PC-9 (cell line): ENCODE data around the gene TRAPPC8. TPM values are rescaled to one million over a fixed set of nuclear protein-coding genes. Genes with fewer than 3 reads are reported as not detected.

Experiments used
- BruUV-seq: library from RNA; stranded (reverse); fragments of 400-500 nt; replicated peaks from 2 replicates; lab custom pipeline; 2021; lab: Mats Ljungman, UMichigan
- CTCF ChIA-PET: fragments of 300-600 bp; sonication (Branson Sonifier 250); formaldehyde crosslinking; loops from one replicate; lab custom pipeline; 2022; ENCODE audit warnings: antibody characterized with exemption; lab: Charles Lee
- POLR2A ChIA-PET: fragments of 300-600 bp; sonication (Branson Sonifier 250); formaldehyde crosslinking; loops from one replicate; lab custom pipeline; 2022; ENCODE audit warnings: antibody characterized with exemption; ENCODE audit not compliant: unreplicated experiment; lab: Charles Lee
- DNase-seq, 2 experiments: peaks; one replicate each; pipeline versions ENCODE4 v3.0.0 to v3.0.0-alpha.2; 2015 to 2022; ENCODE audit warnings: mixed read lengths in 1 of 2
- H2AFZ ChIP-seq: fragments of 200-600 bp; sonication (generic); 2 replicates; pipeline ENCODE4 v1.8.1; 2017; ENCODE audit warnings: antibody characterized with exemption
- H3F3A ChIP-seq: fragments of 200-600 bp; sonication (generic); 2 replicates; pipeline ENCODE4 v1.8.1; 2017; ENCODE audit warnings: antibody characterized with exemption, mild to moderate bottlenecking, low read depth; ENCODE audit not compliant: insufficient read depth
- H3K27ac ChIP-seq: fragments of 200-600 bp; sonication (generic); 2 replicates; pipeline ENCODE4 v1.6.1; 2016; ENCODE audit warnings: mixed run types
- H3K27me3 ChIP-seq: fragments of 200-600 bp; sonication (generic); 2 replicates; pipeline ENCODE4 v1.6.1; 2016; ENCODE audit warnings: low read depth, mixed run types; ENCODE audit not compliant: insufficient read depth
- H3K36me3 ChIP-seq: fragments of 200-600 bp; sonication (generic); 2 replicates; pipeline ENCODE4 v1.6.1; 2016; ENCODE audit warnings: low read depth, mixed run types
- H3K4me1 ChIP-seq: fragments of 200-600 bp; sonication (generic); replicated peaks from 2 replicates; pipeline ENCODE4 v1.6.1; 2016; ENCODE audit warnings: mixed run types; ENCODE audit not compliant: insufficient read depth
- H3K4me2 ChIP-seq: fragments of 200-600 bp; sonication (generic); 2 replicates; pipeline ENCODE4 v1.6.1; 2017; ENCODE audit warnings: mixed run types
- H3K4me3 ChIP-seq: fragments of 200-600 bp; sonication (generic); 2 replicates; pipeline ENCODE4 v1.6.1; 2016; ENCODE audit warnings: mixed run types
- H3K79me2 ChIP-seq: fragments of 200-600 bp; sonication (generic); 2 replicates; pipeline ENCODE4 v1.6.1; 2017; ENCODE audit warnings: low read depth, mixed run types
- H3K9me2 ChIP-seq: fragments of 200-600 bp; sonication (generic); 2 replicates; pipeline ENCODE4 v1.8.1; 2017; ENCODE audit warnings: mild to moderate bottlenecking; ENCODE audit not compliant: insufficient read depth
- H3K9me3 ChIP-seq: fragments of 200-600 bp; sonication (generic); 2 replicates; pipeline ENCODE4 v1.8.1; 2016; ENCODE audit warnings: low read depth; ENCODE audit not compliant: insufficient read depth
- H4K20me1 ChIP-seq: fragments of 200-600 bp; sonication (generic); 2 replicates; pipeline ENCODE4 v1.8.1; 2017; ENCODE audit not compliant: insufficient read depth
- EZH2 ChIP-seq: fragments of 200-600 bp; sonication (generic); IDR thresholded peaks from 2 replicates; pipeline ENCODE4 v1.8.0; 2017; ENCODE audit warnings: antibody characterized with exemption, low read depth
- intact Hi-C: fragments of 100-400 bp; cut with micrococcal nuclease; formaldehyde crosslinking; loops from one replicate; pipeline ENCODE4 v1.10.0; 2022; ENCODE audit not compliant: unreplicated experiment
- total RNA-seq: library from RNA; stranded (reverse); gene quantifications from 2 replicates; pipeline ENCODE4 v1.2.3, GENCODE V29; 2021
- TF ChIP-seq, protein P1 (sequence below): fragments of 200-600 bp; sonication (generic); conservative IDR thresholded peaks from 2 replicates; pipeline ENCODE4 v1.6.1; 2017; ENCODE audit warnings: mixed run types, antibody characterized with exemption, mild to moderate bottlenecking, moderate library complexity

Gene TRAPPC8
- total RNA-seq, 1 experiment from 2014 or later = 20.9 TPM

DNA sequence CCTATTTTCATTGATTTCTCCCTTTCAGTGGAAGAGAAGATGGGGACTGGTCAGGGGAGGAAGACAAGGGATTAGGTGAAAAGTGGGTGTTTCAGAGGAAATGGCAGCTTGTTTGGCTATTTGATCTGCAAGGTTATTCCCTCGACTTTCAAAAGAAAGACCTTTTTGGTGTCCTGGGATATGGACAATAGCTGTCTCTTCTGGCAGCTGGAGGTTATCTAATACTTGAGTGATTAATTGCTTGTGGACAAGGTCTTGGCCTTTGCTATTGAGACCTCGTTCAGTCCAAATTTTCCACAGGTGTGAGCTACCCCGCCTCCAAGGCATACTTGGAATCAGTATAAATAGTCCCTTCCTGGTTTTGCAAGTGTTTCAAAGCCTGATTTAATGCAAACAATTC, 33.3 kb upstream of the TRAPPC8 start:
- ChIA-PET POLR2A (no interaction called here), CTCF (no interaction called here)
- Histone ChIP-seq H3K27ac (no peak overlapping the region), H3K4me1 (no peaks in the 10 kb centered on the region), H4K20me1 (no peaks in the 10 kb centered on the region), H3K9me2 (no peaks in the 10 kb centered on the region), H3K4me2 (no peak overlapping the region), H3K4me3 (no peak overlapping the region), H3K36me3 (no peaks in the 10 kb centered on the region), H3K79me2 (no peaks in the 10 kb centered on the region), H3K27me3 (no peaks in the 10 kb centered on the region), H3K9me3 (no peaks in the 10 kb centered on the region; the same call in 1 of the 2 replicates), H3F3A (no peaks in the 10 kb centered on the region), H2AFZ (no peak overlapping the region)
- DNase-seq = no peak
- intact Hi-C loops = no loop called here
- no TSS peak for BruUV-seq
- TF ChIP-seq, protein P1, sequence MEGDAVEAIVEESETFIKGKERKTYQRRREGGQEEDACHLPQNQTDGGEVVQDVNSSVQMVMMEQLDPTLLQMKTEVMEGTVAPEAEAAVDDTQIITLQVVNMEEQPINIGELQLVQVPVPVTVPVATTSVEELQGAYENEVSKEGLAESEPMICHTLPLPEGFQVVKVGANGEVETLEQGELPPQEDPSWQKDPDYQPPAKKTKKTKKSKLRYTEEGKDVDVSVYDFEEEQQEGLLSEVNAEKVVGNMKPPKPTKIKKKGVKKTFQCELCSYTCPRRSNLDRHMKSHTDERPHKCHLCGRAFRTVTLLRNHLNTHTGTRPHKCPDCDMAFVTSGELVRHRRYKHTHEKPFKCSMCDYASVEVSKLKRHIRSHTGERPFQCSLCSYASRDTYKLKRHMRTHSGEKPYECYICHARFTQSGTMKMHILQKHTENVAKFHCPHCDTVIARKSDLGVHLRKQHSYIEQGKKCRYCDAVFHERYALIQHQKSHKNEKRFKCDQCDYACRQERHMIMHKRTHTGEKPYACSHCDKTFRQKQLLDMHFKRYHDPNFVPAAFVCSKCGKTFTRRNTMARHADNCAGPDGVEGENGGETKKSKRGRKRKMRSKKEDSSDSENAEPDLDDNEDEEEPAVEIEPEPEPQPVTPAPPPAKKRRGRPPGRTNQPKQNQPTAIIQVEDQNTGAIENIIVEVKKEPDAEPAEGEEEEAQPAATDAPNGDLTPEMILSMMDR = no peak
- no peak for TF ChIP-seq EZH2

DNA sequence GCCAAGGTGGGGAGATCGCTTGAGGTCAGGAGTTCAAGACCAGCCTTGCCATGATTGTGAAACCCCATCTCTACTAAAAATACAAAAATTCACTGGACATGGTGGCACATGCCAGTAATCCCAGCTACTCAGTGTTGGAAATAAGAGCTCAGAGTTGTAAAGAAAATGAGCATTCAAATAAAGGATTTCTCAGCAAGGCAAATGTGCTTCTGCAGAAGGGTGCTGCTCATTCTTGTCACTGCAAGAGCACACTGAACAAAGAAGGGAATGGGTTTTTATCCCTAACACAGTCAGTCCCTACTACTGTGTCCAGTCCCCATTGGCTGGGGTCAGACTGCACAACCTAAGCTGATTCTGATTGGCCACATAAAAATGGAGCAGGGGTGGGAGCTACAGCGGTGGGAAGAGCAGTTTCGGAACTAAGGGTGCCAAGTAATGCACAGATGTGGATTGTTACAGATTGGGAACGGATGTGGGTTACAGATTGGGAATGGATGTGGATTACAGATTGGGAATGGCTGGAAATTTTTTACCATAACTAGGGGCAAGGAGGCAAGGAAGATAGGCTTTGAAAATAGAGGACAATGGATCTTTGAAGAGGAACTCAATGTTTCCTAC, 31.1 kb upstream of the TRAPPC8 start:
- Histone ChIP-seq H3K4me3 (no peak overlapping the region), H3K4me1 (no peaks in the 10 kb centered on the region), H3K9me2 (no peaks in the 10 kb centered on the region), H3K79me2 (no peaks in the 10 kb centered on the region), H3K36me3 (no peaks in the 10 kb centered on the region), H4K20me1 (no peaks in the 10 kb centered on the region), H3K27me3 (no peaks in the 10 kb centered on the region), H3K27ac (no peak overlapping the region), H3K9me3 (no peaks in the 10 kb centered on the region; the same call in 1 of the 2 replicates), H3K4me2 (no peak overlapping the region), H2AFZ (no peak overlapping the region), H3F3A (no peaks in the 10 kb centered on the region)
- BruUV-seq = no TSS peak
- ChIA-PET CTCF (no interaction called here), POLR2A (interaction anchor here (0.7 kb wide), 1 partner anchor 116 kb away, joined by 3 read pairs; no protein-coding TSS in a partner anchor)
- intact Hi-C loops = no loop called here
- no peak for DNase-seq
- no peak for TF ChIP-seq EZH2
- TF ChIP-seq, protein P1 = no peak

DNA sequence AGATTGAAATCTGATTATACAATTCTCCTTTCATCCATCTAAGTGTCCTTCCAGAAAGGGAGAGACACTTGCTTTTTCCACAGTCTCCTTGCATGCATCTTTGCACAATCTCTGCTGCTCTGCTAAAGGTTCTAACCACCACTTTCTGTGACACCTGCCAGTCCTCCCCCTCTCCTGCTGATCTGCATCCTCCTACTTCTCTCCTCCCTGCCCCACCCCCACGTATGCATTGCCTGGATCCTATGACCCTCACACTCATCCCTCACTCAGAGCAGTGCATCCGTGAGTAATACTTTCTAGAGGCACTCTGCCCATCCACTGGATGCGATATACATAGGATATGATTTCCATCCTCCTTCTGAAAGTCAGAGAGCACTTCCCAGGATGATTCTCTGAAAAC, 27.7 kb upstream of the TRAPPC8 start:
- ChIA-PET CTCF (no interaction called here), POLR2A (no interaction called here)
- H3F3A ChIP-seq = no peaks in the 10 kb centered on the region
- H3K4me2 ChIP-seq = no peak overlapping the region
- no peaks in the 10 kb centered on the region for H3K27me3 ChIP-seq
- H4K20me1 ChIP-seq = no peaks in the 10 kb centered on the region
- no peak overlapping the region for H2AFZ ChIP-seq
- H3K9me2 ChIP-seq = no peaks in the 10 kb centered on the region
- TF ChIP-seq, protein P1 = no peak
- no peaks in the 10 kb centered on the region for H3K36me3 ChIP-seq
- no peaks in the 10 kb centered on the region for H3K4me1 ChIP-seq
- H3K79me2 ChIP-seq = no peaks in the 10 kb centered on the region
- no peak overlapping the region for H3K4me3 ChIP-seq
- no TSS peak for BruUV-seq
- intact Hi-C loops = no loop called here
- no peak overlapping the region for H3K27ac ChIP-seq
- DNase-seq = no peak
- no peaks in the 10 kb centered on the region; the same call in 1 of the 2 replicates for H3K9me3 ChIP-seq
